HepG2 (cell line): ENCODE results near the gene PRKCB. TPM values are rescaled to one million over a fixed set of nuclear protein-coding genes. Genes with fewer than 3 reads are reported as not detected.

Source experiments
- ATAC-seq: fragments of 200-7000 bp; cut with Tn5 transposase; 3 replicates; pipeline ENCODE4 v1.9.1; 2020; ENCODE audit warnings: mild to moderate bottlenecking, moderate library complexity
- BruUV-seq: library from RNA; stranded (reverse); fragments of 400-500 nt; replicated peaks from 2 replicates; lab custom pipeline; 2021; lab: Mats Ljungman, UMichigan
- CTCF ChIA-PET: fragments of 300-600 bp; formaldehyde crosslinking; extraction: SDS; loops from one replicate; lab custom pipeline; 2021; ENCODE audit warnings: low total read pairs, inconsistent platforms, low intra/inter-chr PET ratio; lab: Yijun Ruan, JAX
- POLR2A ChIA-PET: fragments of 350-600 bp; sonication (Branson Sonifier 250); formaldehyde crosslinking; loops from one replicate; lab custom pipeline; 2020; ENCODE audit warnings: antibody characterized with exemption, inconsistent platforms; lab: Yijun Ruan, JAX
- DNase-seq: peaks from one replicate; pipeline ENCODE4 v3.0.0-alpha.2; 2015; ENCODE audit warnings: low spot score
- FAIRE-seq: peaks from 3 replicates; lab custom pipeline; 2011; peaks lifted over from hg19 to GRCh38; lab: Jason Lieb, UNC
- H2AFZ ChIP-seq: one replicate; pipeline ENCODE4 v1.6.1; 2011; ENCODE audit warnings: low read length, inconsistent platforms
- H3K27ac ChIP-seq: fragments of 300-600 bp; 3 replicates; pipeline ENCODE4 v1.8.0; 2011; ENCODE audit warnings: mixed run types, mild to moderate bottlenecking, mixed read lengths, low read length, inconsistent platforms; ENCODE audit not compliant: insufficient read depth; ENCODE audit errors: extremely low read length
- H3K27me3 ChIP-seq, 2 experiments: fragments of 200-600 bp in 1 of 2; 2 replicates in 1 of 2; 3 replicates in 1 of 2; pipeline versions ENCODE4 v1.6.0 to v1.8.0; 2011; ENCODE audit warnings: low read length in 2 of 2, mild to moderate bottlenecking in 2 of 2, moderate library complexity in 2 of 2, inconsistent platforms in 1 of 2; ENCODE audit not compliant: insufficient read depth in 2 of 2, control insufficient read depth in 1 of 2
- H3K36me3 ChIP-seq, 2 experiments: fragments of 200-600 bp in 1 of 2; replicated peaks in 1 of 2; 2 replicates in 1 of 2; 3 replicates in 1 of 2; pipeline versions ENCODE4 v1.5.1 to v1.8.0; 2011; ENCODE audit warnings: low read length in 2 of 2, inconsistent platforms in 1 of 2; ENCODE audit not compliant: insufficient read depth in 2 of 2, control insufficient read depth in 1 of 2
- H3K4me1 ChIP-seq: 2 replicates; pipeline ENCODE4 v1.5.1; 2012; ENCODE audit warnings: low read length, inconsistent platforms; ENCODE audit not compliant: insufficient read depth
- H3K4me2 ChIP-seq: 2 replicates; pipeline ENCODE4 v1.6.0; 2011; ENCODE audit warnings: low read depth, low read length, inconsistent platforms
- H3K4me3 ChIP-seq, 3 experiments: fragments of 200-600 bp in 1 of 3; sonication (generic), shearing (Covaris generic) in 1 of 3; replicated peaks in 1 of 3; 2 replicates each; pipeline ENCODE4 v1.5.1; 2011 to 2016; ENCODE audit warnings: low read length in 3 of 3, inconsistent platforms in 2 of 3, low read depth in 2 of 3, mild to moderate bottlenecking in 2 of 3, control low read depth in 1 of 3, mixed read lengths in 1 of 3; ENCODE audit not compliant: insufficient read depth in 1 of 3
- H3K79me2 ChIP-seq: one replicate; pipeline ENCODE4 v1.6.1; 2011; ENCODE audit warnings: low read length, inconsistent platforms; ENCODE audit not compliant: insufficient read depth
- H3K9ac ChIP-seq: 2 replicates; pipeline ENCODE4 v1.6.0; 2011; ENCODE audit warnings: mild to moderate bottlenecking, low read depth, low read length, inconsistent platforms; ENCODE audit not compliant: insufficient read depth
- H3K9me3 ChIP-seq: 2 replicates; pipeline ENCODE4 v1.5.1; 2012; ENCODE audit warnings: mild to moderate bottlenecking, low read length
- H4K20me1 ChIP-seq: 2 replicates; pipeline ENCODE4 v1.6.0; 2011; ENCODE audit warnings: inconsistent platforms, mild to moderate bottlenecking, low read length, moderate library complexity; ENCODE audit not compliant: insufficient read depth
- JDP2 ChIP-seq: sonication (generic); formaldehyde crosslinking; IDR thresholded peaks from 2 replicates; pipeline ENCODE4 v1.8.1; 2022; ENCODE audit warnings: missing genetic modification reagents, borderline replicate concordance
- KDM3A ChIP-seq: IDR thresholded peaks from 2 replicates; pipeline ENCODE4 v1.6.1; 2018; ENCODE audit warnings: low read depth, missing compliant biosample characterization
- SALL2 ChIP-seq: sonication (generic); formaldehyde crosslinking; IDR thresholded peaks from 2 replicates; pipeline ENCODE4 v1.8.1; 2023; ENCODE audit warnings: mild to moderate bottlenecking, missing genetic modification reagents, inconsistent platforms
- TAF15 ChIP-seq: fragments of 200-400 bp; formaldehyde crosslinking; IDR thresholded peaks from one replicate; pipeline ENCODE4 v1.6.1; 2018; ENCODE audit warnings: mild to moderate bottlenecking, low read depth, low read length; ENCODE audit not compliant: poor library complexity, severe bottlenecking
- TEAD3 ChIP-seq: optimal IDR thresholded peaks from 2 replicates; pipeline ENCODE3; 2016; ENCODE audit warnings: borderline replicate concordance
- ZFP36L1 ChIP-seq: sonication (generic); formaldehyde crosslinking; IDR thresholded peaks from 2 replicates; pipeline ENCODE4 v1.8.0; 2022; ENCODE audit warnings: mild to moderate bottlenecking, missing genetic modification reagents, moderate library complexity
- ZNF160 ChIP-seq: sonication (generic); formaldehyde crosslinking; IDR thresholded peaks from 2 replicates; pipeline ENCODE4 v1.8.0; 2022; ENCODE audit warnings: mild to moderate bottlenecking, inconsistent platforms, missing genetic modification reagents
- ZNF367 ChIP-seq: sonication (generic); formaldehyde crosslinking; IDR thresholded peaks from 2 replicates; pipeline ENCODE4 v1.4.0; 2020; ENCODE audit warnings: missing genetic modification reagents, borderline replicate concordance
- ZNF431 ChIP-seq: sonication (generic); formaldehyde crosslinking; IDR thresholded peaks from 2 replicates; pipeline ENCODE4 v1.9.0; 2022; ENCODE audit warnings: missing genetic modification reagents, low read depth, mild to moderate bottlenecking, borderline replicate concordance
- ZNF503 ChIP-seq: sonication (generic); formaldehyde crosslinking; IDR thresholded peaks from 2 replicates; pipeline ENCODE4 v1.4.0; 2020; ENCODE audit warnings: missing genetic modification reagents
- ZNF7 ChIP-seq: IDR thresholded peaks from 2 replicates; pipeline ENCODE4 v1.6.1; 2016; ENCODE audit warnings: missing biosample characterization, missing genetic modification reagents
- ZNF768 ChIP-seq: sonication (generic); formaldehyde crosslinking; IDR thresholded peaks from 2 replicates; pipeline ENCODE4 v1.4.0; 2020; ENCODE audit warnings: missing genetic modification reagents
- ZNF781 ChIP-seq: sonication (generic); formaldehyde crosslinking; IDR thresholded peaks from 2 replicates; pipeline ENCODE4 v1.5.1; 2020; ENCODE audit warnings: borderline replicate concordance, mild to moderate bottlenecking, missing genetic modification reagents; ENCODE audit errors: not compliant biosample characterization
- WGBS: methylation state at CpG from one replicate; pipeline ENCODE4 v1.1.6; 2017; ENCODE audit warnings: low lambda C conversion rate; 5-methylcytosine and 5-hydroxymethylcytosine counted together
- in situ Hi-C: cut with HindIII; loops from 2 replicates; pipeline ENCODE4 v1.10.0; 2017; ENCODE audit warnings: low pct_unique_long_range_greater_than_20kb; ENCODE audit not compliant: extremely low pct_ligation_motif_present
- intact Hi-C: fragments of 100-400 bp; cut with micrococcal nuclease; formaldehyde crosslinking; loops from one replicate; pipeline ENCODE4 v1.10.0; 2022; ENCODE audit not compliant: unreplicated experiment
- polyA plus RNA-seq, 8 experiments: library from polyadenylated mRNA; depleted of rRNA in 3 of 8; stranded (reverse) in 7 of 8; unstranded in 1 of 8; fragments of >200 nt; fragmentation: Illumina TruSeq in 4 of 8; extraction: Trizol in 4 of 8; gene quantifications; 2 replicates each; pipeline versions ENCODE4 v1.2.1 to v1.2.3, GENCODE V29; 2011 to 2016; ENCODE audit warnings: low read depth in 4 of 8, missing spikeins in 1 of 8, mixed read lengths in 1 of 8; ENCODE audit not compliant: insufficient read depth in 1 of 8
- total RNA-seq, 5 experiments: library from RNA; depleted of rRNA; stranded (reverse); fragments of >200 nt; fragmentation: Illumina TruSeq; extraction: Trizol; gene quantifications; 2 replicates each; pipeline ENCODE4 v1.2.3, GENCODE V29; 2016; ENCODE audit warnings: low read depth in 1 of 5
- TF ChIP-seq, protein P1 (sequence below): IDR thresholded peaks from 2 replicates; pipeline ENCODE4 v1.6.1; 2016
- TF ChIP-seq, protein P2 (sequence below): sonication (generic); formaldehyde crosslinking; IDR thresholded peaks from 2 replicates; pipeline ENCODE4 v1.5.0; 2020; ENCODE audit warnings: mild to moderate bottlenecking, missing genetic modification reagents
- TF ChIP-seq, protein P3 (sequence below): IDR thresholded peaks from 2 replicates; pipeline ENCODE4 v1.6.1; 2012; ENCODE audit warnings: low read depth, low read length, improper control_type of control experiment

The PRKCB gene
- total and polyA plus RNA-seq, 2 of the 13 experiments (the other 11 are each of a cell fraction or from before 2014, with no cell fraction given) = 0.01 TPM; not detected in 1

DNA sequence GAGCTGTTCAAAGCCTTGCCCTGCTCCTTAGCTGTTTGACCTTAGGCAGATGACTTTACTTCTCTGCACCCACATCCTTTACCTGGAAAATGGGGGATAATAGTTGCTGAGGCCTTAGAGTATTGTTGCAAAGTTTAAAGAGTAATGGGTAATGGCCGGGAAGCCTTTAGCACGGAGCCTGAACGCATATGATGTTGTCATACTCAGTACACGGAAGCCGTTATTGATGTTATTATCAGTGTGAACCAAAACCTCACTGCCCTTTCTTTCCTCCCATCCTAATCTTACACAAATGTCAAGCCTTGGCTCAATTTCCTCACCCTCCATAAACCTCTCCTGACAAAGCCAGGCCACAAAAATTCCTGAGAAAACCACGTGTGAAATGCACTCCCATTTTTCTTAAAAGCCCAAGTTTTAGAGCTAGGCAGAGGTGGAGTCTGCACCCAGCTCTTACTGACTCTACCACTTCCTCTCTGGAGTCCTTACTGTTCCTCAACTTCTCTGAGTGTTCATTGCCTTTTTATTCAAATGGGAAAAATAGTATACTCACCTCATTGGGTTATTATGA lies 353.1 kb downstream of the PRKCB start:
- no peak for ATAC-seq
- in situ Hi-C loops (no loop called here), intact Hi-C loops (no loop called here)
- FAIRE-seq = no peak
- no peaks in the 10 kb centered on the region for H3K9me3 ChIP-seq
- H4K20me1 ChIP-seq = no peaks in the 10 kb centered on the region
- no peak for DNase-seq
- 0% methylated on average over 6 of the region's 6 CpGs for WGBS
- CTCF ChIA-PET = no interaction called here
- POLR2A ChIA-PET = no interaction called here
- no peaks in the 10 kb centered on the region for H3K79me2 ChIP-seq
- no peak overlapping the region for H3K9ac ChIP-seq
- no peak overlapping the region for H3K4me2 ChIP-seq
- no peak overlapping the region for H3K4me3 ChIP-seq
- H3K4me1 ChIP-seq = no peaks in the 10 kb centered on the region
- no peaks in the 10 kb centered on the region for H3K36me3 ChIP-seq
- TF ChIP-seq TAF15 (no peak), ZNF160 (no peak), ZNF781 (CRISPR knock-in tag) (no peak), ZNF431 (CRISPR knock-in tag) (no peak), TEAD3 (CRISPR knock-in tag) (no peak), KDM3A (CRISPR knock-in tag) (no peak), ZNF768 (CRISPR knock-in tag) (no peak), JDP2 (CRISPR knock-in tag) (no peak), ZNF7 (no peak), ZFP36L1 (no peak), ZNF503 (no peak), ZNF367 (CRISPR knock-in tag) (no peak), SALL2 (CRISPR knock-in tag) (no peak)
- TF ChIP-seq, protein P1, sequence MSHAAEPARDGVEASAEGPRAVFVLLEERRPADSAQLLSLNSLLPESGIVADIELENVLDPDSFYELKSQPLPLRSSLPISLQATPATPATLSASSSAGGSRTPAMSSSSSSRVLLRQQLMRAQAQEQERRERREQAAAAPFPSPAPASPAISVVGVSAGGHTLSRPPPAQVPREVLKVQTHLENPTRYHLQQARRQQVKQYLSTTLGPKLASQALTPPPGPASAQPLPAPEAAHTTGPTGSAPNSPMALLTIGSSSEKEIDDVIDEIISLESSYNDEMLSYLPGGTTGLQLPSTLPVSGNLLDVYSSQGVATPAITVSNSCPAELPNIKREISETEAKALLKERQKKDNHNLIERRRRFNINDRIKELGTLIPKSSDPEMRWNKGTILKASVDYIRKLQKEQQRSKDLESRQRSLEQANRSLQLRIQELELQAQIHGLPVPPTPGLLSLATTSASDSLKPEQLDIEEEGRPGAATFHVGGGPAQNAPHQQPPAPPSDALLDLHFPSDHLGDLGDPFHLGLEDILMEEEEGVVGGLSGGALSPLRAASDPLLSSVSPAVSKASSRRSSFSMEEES (CRISPR knock-in tag) = no peak
- TF ChIP-seq, protein P2, sequence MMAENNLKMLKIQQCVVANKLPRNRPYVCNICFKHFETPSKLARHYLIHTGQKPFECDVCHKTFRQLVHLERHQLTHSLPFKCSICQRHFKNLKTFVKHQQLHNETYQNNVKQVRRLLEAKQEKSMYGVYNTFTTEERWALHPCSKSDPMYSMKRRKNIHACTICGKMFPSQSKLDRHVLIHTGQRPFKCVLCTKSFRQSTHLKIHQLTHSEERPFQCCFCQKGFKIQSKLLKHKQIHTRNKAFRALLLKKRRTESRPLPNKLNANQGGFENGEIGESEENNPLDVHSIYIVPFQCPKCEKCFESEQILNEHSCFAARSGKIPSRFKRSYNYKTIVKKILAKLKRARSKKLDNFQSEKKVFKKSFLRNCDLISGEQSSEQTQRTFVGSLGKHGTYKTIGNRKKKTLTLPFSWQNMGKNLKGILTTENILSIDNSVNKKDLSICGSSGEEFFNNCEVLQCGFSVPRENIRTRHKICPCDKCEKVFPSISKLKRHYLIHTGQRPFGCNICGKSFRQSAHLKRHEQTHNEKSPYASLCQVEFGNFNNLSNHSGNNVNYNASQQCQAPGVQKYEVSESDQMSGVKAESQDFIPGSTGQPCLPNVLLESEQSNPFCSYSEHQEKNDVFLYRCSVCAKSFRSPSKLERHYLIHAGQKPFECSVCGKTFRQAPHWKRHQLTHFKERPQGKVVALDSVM (CRISPR knock-in tag) = no peak
- TF ChIP-seq, protein P3, sequence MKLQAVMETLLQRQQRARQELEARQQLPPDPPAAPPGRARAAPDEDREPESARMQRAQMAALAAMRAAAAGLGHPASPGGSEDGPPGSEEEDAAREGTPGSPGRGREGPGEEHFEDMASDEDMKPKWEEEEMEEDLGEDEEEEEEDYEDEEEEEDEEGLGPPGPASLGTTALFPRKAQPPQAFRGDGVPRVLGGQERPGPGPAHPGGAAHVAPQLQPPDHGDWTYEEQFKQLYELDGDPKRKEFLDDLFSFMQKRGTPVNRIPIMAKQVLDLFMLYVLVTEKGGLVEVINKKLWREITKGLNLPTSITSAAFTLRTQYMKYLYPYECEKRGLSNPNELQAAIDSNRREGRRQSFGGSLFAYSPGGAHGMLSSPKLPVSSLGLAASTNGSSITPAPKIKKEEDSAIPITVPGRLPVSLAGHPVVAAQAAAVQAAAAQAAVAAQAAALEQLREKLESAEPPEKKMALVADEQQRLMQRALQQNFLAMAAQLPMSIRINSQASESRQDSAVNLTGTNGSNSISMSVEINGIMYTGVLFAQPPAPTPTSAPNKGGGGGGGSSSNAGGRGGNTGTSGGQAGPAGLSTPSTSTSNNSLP = no peak
- H3K27me3 ChIP-seq = 0 out of 5 replicates have a peak, but pooled peaks cover 0 to 2% of the 10 kb centered on the region in 2 experiments
- H2AFZ ChIP-seq = no peak overlapping the region
- BruUV-seq = no TSS peak
- no peak overlapping the region for H3K27ac ChIP-seq
